Pulmonary artery endothelial cell (primary cell): ENCODE measurements around the gene EIF2S2. TPM values are rescaled to one million over a fixed set of nuclear protein-coding genes. Genes with fewer than 3 reads are reported as not detected.

Experiments used
- DNase-seq: peaks from one replicate; pipeline ENCODE4 v3.0.0-alpha.2; 2011; ENCODE audit warnings: low read depth, low spot score
- total RNA-seq: library from RNA; depleted of rRNA; stranded (reverse); fragments of >200 nt; gene quantifications from 2 replicates; pipeline ENCODE4 v1.2.3, GENCODE V29; 2014

EIF2S2 gene
- total RNA-seq, 1 donor from 2014 or later = 138 TPM

GRCh38 chr20:34122274-34122980 lies 10.4 kb upstream of the EIF2S2 start:
- no peak for DNase-seq

GRCh38 chr20:34120213-34120612 lies 8.2 kb upstream of the EIF2S2 start:
- no peak for DNase-seq

- no peak for DNase-seq
Observed at GRCh38 chr20:34115232-34115631, 3.2 kb upstream of the EIF2S2 start.

GRCh38 chr20:34114809-34115208 lies 2.8 kb upstream of the EIF2S2 start:
- no peak for DNase-seq

- no peak for DNase-seq
Observed at GRCh38 chr20:34112600-34113101, 608 bp upstream of the EIF2S2 start.

- DNase-seq = no peak
Observed at GRCh38 chr20:34110745-34111641, 1.1 kb downstream of the EIF2S2 start.

- DNase-seq = no peak
Observed at GRCh38 chr20:34110025-34110744, 1.9 kb downstream of the EIF2S2 start.

GRCh38 chr20:34109442-34109841 lies 2.6 kb downstream of the EIF2S2 start:
- no peak for DNase-seq

- no peak for DNase-seq
Observed at GRCh38 chr20:34108616-34109174, 3.3 kb downstream of the EIF2S2 start.

- no peak for DNase-seq
Observed at GRCh38 chr20:34105978-34106675, 5.9 kb downstream of the EIF2S2 start.

- DNase-seq = no peak
Observed at GRCh38 chr20:34104059-34104458, 8.0 kb downstream of the EIF2S2 start.

GRCh38 chr20:34102342-34102741 lies 9.7 kb downstream of the EIF2S2 start:
- DNase-seq = no peak

- no peak for DNase-seq
Observed at GRCh38 chr20:34100576-34100975, 11.5 kb downstream of the EIF2S2 start.

- no peak for DNase-seq
Observed at GRCh38 chr20:34099675-34100074, 12.4 kb downstream of the EIF2S2 start.

- DNase-seq = no peak
Observed at GRCh38 chr20:34098570-34098969, 13.5 kb downstream of the EIF2S2 start.

- DNase-seq = no peak
Observed at GRCh38 chr20:34096699-34097444, 15.2 kb downstream of the EIF2S2 start.

GRCh38 chr20:34095825-34096224 lies 16.2 kb downstream of the EIF2S2 start:
- no peak for DNase-seq

- no peak for DNase-seq
Observed at GRCh38 chr20:34093895-34094294, 18.1 kb downstream of the EIF2S2 start.

GRCh38 chr20:34091637-34092200 lies 20.3 kb downstream of the EIF2S2 start:
- no peak for DNase-seq

- no peak for DNase-seq
Observed at GRCh38 chr20:34090645-34091044, 21.4 kb downstream of the EIF2S2 start.
